B cell (primary cell): ENCODE data around the gene WDR47.

Source experiments
- EZH2 ChIP-seq: IDR thresholded peaks from 2 replicates; pipeline ENCODE4 v1.6.1; 2012; ENCODE audit warnings: borderline replicate concordance, low read depth, mild to moderate bottlenecking, moderate library complexity, low read length; ENCODE audit not compliant: insufficient read depth, poor library complexity, severe bottlenecking
- TF ChIP-seq, protein P1 (sequence below): fragments of 200-600 bp; IDR thresholded peaks from one replicate; pipeline ENCODE4 v1.8.0; 2022; ENCODE audit warnings: antibody characterized with exemption, mild to moderate bottlenecking

- TF ChIP-seq, protein P1, sequence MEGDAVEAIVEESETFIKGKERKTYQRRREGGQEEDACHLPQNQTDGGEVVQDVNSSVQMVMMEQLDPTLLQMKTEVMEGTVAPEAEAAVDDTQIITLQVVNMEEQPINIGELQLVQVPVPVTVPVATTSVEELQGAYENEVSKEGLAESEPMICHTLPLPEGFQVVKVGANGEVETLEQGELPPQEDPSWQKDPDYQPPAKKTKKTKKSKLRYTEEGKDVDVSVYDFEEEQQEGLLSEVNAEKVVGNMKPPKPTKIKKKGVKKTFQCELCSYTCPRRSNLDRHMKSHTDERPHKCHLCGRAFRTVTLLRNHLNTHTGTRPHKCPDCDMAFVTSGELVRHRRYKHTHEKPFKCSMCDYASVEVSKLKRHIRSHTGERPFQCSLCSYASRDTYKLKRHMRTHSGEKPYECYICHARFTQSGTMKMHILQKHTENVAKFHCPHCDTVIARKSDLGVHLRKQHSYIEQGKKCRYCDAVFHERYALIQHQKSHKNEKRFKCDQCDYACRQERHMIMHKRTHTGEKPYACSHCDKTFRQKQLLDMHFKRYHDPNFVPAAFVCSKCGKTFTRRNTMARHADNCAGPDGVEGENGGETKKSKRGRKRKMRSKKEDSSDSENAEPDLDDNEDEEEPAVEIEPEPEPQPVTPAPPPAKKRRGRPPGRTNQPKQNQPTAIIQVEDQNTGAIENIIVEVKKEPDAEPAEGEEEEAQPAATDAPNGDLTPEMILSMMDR = no peak
- no peak for TF ChIP-seq EZH2
These were observed 93.9 kb downstream of the WDR47 start for GRCh38 chr1:108947871-108948525.
